SK-N-SH treated with all-trans-retinoic acid at 6 μM for 48 hours (cell line): ENCODE results near the gene LDLRAD2.

Experiments used
- BACH2 ChIP-seq: fragments of 250-450 bp; sonication (Bioruptor Pico); IDR thresholded peaks from 2 replicates; pipeline ENCODE4 v1.9.0; 2021; ENCODE audit warnings: mild to moderate bottlenecking, borderline replicate concordance
- CREB5 ChIP-seq: fragments of 250-450 bp; sonication (Bioruptor Pico); IDR thresholded peaks from 2 replicates; pipeline ENCODE4 v1.5.1; 2020; ENCODE audit warnings: low read depth, mild to moderate bottlenecking, moderate library complexity
- GLIS3 ChIP-seq: fragments of 250-450 bp; sonication (Bioruptor Pico); IDR thresholded peaks from 2 replicates; pipeline ENCODE4 v1.5.0; 2020; ENCODE audit warnings: mild to moderate bottlenecking, moderate library complexity
- OSR1 ChIP-seq: fragments of 250-450 bp; sonication (Bioruptor Pico); IDR thresholded peaks from 2 replicates; pipeline ENCODE4 v1.8.0; 2022; ENCODE audit warnings: moderate library complexity, mild to moderate bottlenecking, inconsistent platforms
- PPARA ChIP-seq: fragments of 250-450 bp; sonication (Bioruptor Pico); IDR thresholded peaks from 2 replicates; pipeline ENCODE4 v1.5.0; 2020; ENCODE audit warnings: mild to moderate bottlenecking, borderline replicate concordance
- RARB ChIP-seq: fragments of 250-450 bp; sonication (Bioruptor Pico); IDR thresholded peaks from 2 replicates; pipeline ENCODE4 v1.8.0; 2021; ENCODE audit warnings: mild to moderate bottlenecking, moderate library complexity
- SNAI2 ChIP-seq: fragments of 250-450 bp; sonication (Bioruptor Pico); IDR thresholded peaks from 2 replicates; pipeline ENCODE4 v1.5.0; 2020; ENCODE audit warnings: mild to moderate bottlenecking, moderate library complexity
- ZFP3 ChIP-seq: fragments of 250-450 bp; sonication (Bioruptor Pico); IDR thresholded peaks from 2 replicates; pipeline ENCODE4 v1.5.0; 2020; ENCODE audit warnings: mild to moderate bottlenecking, moderate library complexity
- ZFP30 ChIP-seq: fragments of 450-650 bp; formaldehyde crosslinking; IDR thresholded peaks from 2 replicates; pipeline ENCODE4 v1.5.0; 2022; ENCODE audit warnings: mild to moderate bottlenecking, moderate library complexity
- ZNF70 ChIP-seq: fragments of 450-650 bp; formaldehyde crosslinking; IDR thresholded peaks from 2 replicates; pipeline ENCODE4 v1.5.0; 2020; ENCODE audit warnings: mild to moderate bottlenecking, moderate library complexity
- ZNF8 ChIP-seq: fragments of 450-650 bp; formaldehyde crosslinking; IDR thresholded peaks from 2 replicates; pipeline ENCODE4 v1.5.0; 2020; ENCODE audit warnings: mild to moderate bottlenecking, moderate library complexity
- TF ChIP-seq, protein P1 (sequence below): fragments of 250-450 bp; sonication (Bioruptor Pico); IDR thresholded peaks from 2 replicates; pipeline ENCODE4 v1.5.0; 2020; ENCODE audit warnings: mild to moderate bottlenecking, moderate library complexity
- TF ChIP-seq, protein P2 (sequence below): fragments of 250-450 bp; sonication (Bioruptor Pico); IDR thresholded peaks from 2 replicates; pipeline ENCODE4 v1.8.0; 2020; ENCODE audit warnings: mild to moderate bottlenecking, moderate library complexity, borderline replicate concordance

DNA sequence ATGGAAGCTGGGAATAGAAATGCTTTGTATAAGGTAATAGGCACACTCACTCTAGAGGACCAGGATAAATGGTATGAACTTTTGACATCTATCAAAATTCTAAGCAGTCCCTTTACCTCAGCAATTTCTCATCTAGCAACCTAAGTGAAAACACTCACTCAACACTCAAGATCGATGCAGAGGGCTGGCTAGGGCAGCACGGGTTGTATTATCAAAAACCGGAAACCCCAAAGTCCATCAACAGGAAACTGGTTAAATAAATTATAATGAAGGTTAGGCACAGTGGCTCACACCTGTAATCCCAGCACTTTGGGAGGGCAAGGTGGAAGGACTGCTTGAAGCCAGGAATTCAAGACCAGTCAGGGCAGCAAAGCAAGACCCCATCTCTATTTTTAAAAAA is 38.5 kb upstream of the LDLRAD2 start:
- no peak for TF ChIP-seq SNAI2 (CRISPR knock-in tag)
- TF ChIP-seq RARB (CRISPR knock-in tag): no peak
- TF ChIP-seq CREB5 (CRISPR knock-in tag): no peak
- TF ChIP-seq, protein P1, sequence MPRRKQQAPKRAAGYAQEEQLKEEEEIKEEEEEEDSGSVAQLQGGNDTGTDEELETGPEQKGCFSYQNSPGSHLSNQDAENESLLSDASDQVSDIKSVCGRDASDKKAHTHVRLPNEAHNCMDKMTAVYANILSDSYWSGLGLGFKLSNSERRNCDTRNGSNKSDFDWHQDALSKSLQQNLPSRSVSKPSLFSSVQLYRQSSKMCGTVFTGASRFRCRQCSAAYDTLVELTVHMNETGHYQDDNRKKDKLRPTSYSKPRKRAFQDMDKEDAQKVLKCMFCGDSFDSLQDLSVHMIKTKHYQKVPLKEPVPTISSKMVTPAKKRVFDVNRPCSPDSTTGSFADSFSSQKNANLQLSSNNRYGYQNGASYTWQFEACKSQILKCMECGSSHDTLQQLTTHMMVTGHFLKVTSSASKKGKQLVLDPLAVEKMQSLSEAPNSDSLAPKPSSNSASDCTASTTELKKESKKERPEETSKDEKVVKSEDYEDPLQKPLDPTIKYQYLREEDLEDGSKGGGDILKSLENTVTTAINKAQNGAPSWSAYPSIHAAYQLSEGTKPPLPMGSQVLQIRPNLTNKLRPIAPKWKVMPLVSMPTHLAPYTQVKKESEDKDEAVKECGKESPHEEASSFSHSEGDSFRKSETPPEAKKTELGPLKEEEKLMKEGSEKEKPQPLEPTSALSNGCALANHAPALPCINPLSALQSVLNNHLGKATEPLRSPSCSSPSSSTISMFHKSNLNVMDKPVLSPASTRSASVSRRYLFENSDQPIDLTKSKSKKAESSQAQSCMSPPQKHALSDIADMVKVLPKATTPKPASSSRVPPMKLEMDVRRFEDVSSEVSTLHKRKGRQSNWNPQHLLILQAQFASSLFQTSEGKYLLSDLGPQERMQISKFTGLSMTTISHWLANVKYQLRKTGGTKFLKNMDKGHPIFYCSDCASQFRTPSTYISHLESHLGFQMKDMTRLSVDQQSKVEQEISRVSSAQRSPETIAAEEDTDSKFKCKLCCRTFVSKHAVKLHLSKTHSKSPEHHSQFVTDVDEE (CRISPR knock-in tag): no peak
- TF ChIP-seq PPARA (CRISPR knock-in tag): no peak
- TF ChIP-seq OSR1 (CRISPR knock-in tag): no peak
- TF ChIP-seq, protein P2, sequence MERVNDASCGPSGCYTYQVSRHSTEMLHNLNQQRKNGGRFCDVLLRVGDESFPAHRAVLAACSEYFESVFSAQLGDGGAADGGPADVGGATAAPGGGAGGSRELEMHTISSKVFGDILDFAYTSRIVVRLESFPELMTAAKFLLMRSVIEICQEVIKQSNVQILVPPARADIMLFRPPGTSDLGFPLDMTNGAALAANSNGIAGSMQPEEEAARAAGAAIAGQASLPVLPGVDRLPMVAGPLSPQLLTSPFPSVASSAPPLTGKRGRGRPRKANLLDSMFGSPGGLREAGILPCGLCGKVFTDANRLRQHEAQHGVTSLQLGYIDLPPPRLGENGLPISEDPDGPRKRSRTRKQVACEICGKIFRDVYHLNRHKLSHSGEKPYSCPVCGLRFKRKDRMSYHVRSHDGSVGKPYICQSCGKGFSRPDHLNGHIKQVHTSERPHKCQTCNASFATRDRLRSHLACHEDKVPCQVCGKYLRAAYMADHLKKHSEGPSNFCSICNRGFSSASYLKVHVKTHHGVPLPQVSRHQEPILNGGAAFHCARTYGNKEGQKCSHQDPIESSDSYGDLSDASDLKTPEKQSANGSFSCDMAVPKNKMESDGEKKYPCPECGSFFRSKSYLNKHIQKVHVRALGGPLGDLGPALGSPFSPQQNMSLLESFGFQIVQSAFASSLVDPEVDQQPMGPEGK (CRISPR knock-in tag): no peak
- TF ChIP-seq GLIS3 (CRISPR knock-in tag): no peak
- no peak for TF ChIP-seq ZNF70 (CRISPR knock-in tag)
- no peak for TF ChIP-seq BACH2 (CRISPR knock-in tag)
- TF ChIP-seq ZFP30: no peak
- TF ChIP-seq ZFP3 (CRISPR knock-in tag): no peak
- TF ChIP-seq ZNF8: no peak
